Adrenal gland (tissue), 5 donors: ENCODE measurements around the gene GPR142.

Experiments used
- CTCF ChIP-seq, 6 experiments: fragments of 450-650 bp in 4 of 6; fragments of 200-600 bp in 2 of 6; sonication (generic) in 1 of 6; IDR thresholded peaks; 1 replicate in 5 of 6; 2 replicates in 1 of 6; pipeline versions ENCODE4 v1.5.1 to v1.8.0; 2016 to 2021; ENCODE audit warnings: antibody characterized with exemption in 6 of 6, mild to moderate bottlenecking in 2 of 6, moderate library complexity in 1 of 6
- POLR2A ChIP-seq, 2 donors: fragments of 450-650 bp; IDR thresholded peaks; one replicate each; pipeline ENCODE4 v1.6.1; 2017; ENCODE audit warnings: antibody characterized with exemption in 2 of 2, mild to moderate bottlenecking in 2 of 2, moderate library complexity in 1 of 2
- donor health status: DM: no; HTN: no; CAD: no.

DNA sequence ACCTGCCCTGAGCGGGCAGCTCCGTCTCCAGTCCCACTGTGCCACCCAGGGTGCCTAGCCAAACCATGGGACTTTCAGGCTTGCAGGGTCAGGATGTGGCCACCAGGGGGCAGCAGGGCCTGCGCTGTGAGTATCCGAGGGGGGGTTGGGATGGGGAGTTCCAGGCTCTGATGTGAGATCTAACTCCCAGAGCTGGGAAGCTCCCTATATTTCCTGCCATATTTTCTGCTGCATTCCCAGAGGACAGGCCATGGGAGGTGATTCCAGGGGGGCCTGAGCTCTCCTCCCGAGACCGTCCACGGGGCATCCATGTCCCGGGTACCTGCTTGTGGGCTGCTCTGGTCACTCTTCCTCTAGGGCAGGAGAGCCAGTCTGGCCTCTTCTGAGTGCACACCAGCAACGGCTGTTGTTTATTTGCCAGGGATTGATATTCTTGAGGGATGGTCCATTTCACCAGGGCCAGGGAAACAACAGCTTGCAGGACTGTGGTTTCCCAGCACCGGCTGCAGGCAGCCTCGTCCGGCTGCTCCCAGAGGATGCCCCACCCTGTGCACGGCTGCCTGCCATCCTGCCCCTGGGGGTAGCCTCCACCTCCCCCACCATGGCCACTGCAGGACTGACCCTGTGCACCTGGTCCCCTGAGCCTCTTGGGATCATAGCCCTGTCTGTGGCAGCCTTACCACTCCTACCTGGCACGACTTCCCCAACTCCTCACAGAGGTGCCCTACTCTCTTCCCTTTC is 1.2 kb downstream of the GPR142 start:
- TF ChIP-seq CTCF (IDR thresholded peaks at IDR 0.05) (peak; percentile 78 to 97 (median 88)), POLR2A (IDR thresholded peaks at IDR 0.05) (no peak)
